DND-41 (cell line): Measurements from ENCODE around the gene MYPN.

Experiments
- ATAC-seq: fragments of 200-7000 bp; cut with Tn5 transposase; 3 replicates; pipeline ENCODE4 v1.9.1; 2021; ENCODE audit warnings: low read depth; ENCODE audit not compliant: insufficient read depth
- DNase-seq: peaks from one replicate; pipeline ENCODE4 v3.0.0-alpha.2; 2020
- H2AFZ ChIP-seq: 2 replicates; pipeline ENCODE4 v1.6.0; 2012; ENCODE audit warnings: low read depth, low read length
- H3K27ac ChIP-seq: 2 replicates; pipeline ENCODE4 v1.5.1; 2012; ENCODE audit warnings: low read length, inconsistent platforms
- H3K27me3 ChIP-seq: fragments of 200-600 bp; sonication (generic); 2 replicates; pipeline ENCODE4 v1.6.0; 2012; ENCODE audit warnings: low read length, mild to moderate bottlenecking, inconsistent platforms; ENCODE audit not compliant: insufficient read depth, poor library complexity
- H3K36me3 ChIP-seq: 2 replicates; pipeline ENCODE4 v1.5.1; 2012; ENCODE audit warnings: low read length, inconsistent platforms; ENCODE audit not compliant: insufficient read depth
- H3K4me1 ChIP-seq: 2 replicates; pipeline ENCODE4 v1.5.1; 2012; ENCODE audit warnings: mild to moderate bottlenecking, low read length; ENCODE audit not compliant: insufficient read depth
- H3K4me2 ChIP-seq: 2 replicates; pipeline ENCODE4 v1.6.0; 2012; ENCODE audit warnings: mild to moderate bottlenecking, moderate library complexity, low read length, inconsistent platforms; ENCODE audit not compliant: insufficient read depth
- H3K4me3 ChIP-seq, 2 experiments: fragments of 200-600 bp in 1 of 2; shearing (Covaris generic) in 1 of 2; 2 replicates each; pipeline ENCODE4 v1.5.1; 2012 to 2016; ENCODE audit warnings: inconsistent platforms in 2 of 2, low read length in 2 of 2, mild to moderate bottlenecking in 2 of 2, low read depth in 1 of 2, moderate library complexity in 1 of 2
- H3K79me2 ChIP-seq: 2 replicates; pipeline ENCODE4 v1.6.0; 2012; ENCODE audit warnings: low read length, inconsistent platforms; ENCODE audit not compliant: insufficient read depth
- H3K9ac ChIP-seq: 2 replicates; pipeline ENCODE4 v1.6.0; 2012; ENCODE audit warnings: low read depth, mild to moderate bottlenecking, inconsistent platforms, low read length, moderate library complexity
- H3K9me3 ChIP-seq: 2 replicates; pipeline ENCODE4 v1.5.1; 2012; ENCODE audit warnings: low read length, moderate library complexity, mild to moderate bottlenecking, inconsistent platforms; ENCODE audit not compliant: insufficient read depth, severe bottlenecking
- H4K20me1 ChIP-seq: 2 replicates; pipeline ENCODE4 v1.6.0; 2012; ENCODE audit warnings: low read length; ENCODE audit not compliant: insufficient read depth
- EZH2 ChIP-seq: IDR thresholded peaks from 3 replicates; pipeline ENCODE4 v1.6.1; 2012; ENCODE audit warnings: borderline replicate concordance, low read depth, mild to moderate bottlenecking, moderate library complexity, low read length, inconsistent platforms; ENCODE audit not compliant: severe bottlenecking
- TF ChIP-seq, protein P1 (sequence below): IDR thresholded peaks from 2 replicates; pipeline ENCODE4 v1.5.1; 2012; ENCODE audit warnings: borderline replicate concordance, low read length, moderate library complexity, mild to moderate bottlenecking; ENCODE audit not compliant: poor library complexity, severe bottlenecking; ENCODE audit errors: extremely low read depth

Gene MYPN

GRCh38 chr10:68088740-68089139, 20.5 kb upstream of the MYPN start:
- TF ChIP-seq EZH2 = no peak
- TF ChIP-seq, protein P1, sequence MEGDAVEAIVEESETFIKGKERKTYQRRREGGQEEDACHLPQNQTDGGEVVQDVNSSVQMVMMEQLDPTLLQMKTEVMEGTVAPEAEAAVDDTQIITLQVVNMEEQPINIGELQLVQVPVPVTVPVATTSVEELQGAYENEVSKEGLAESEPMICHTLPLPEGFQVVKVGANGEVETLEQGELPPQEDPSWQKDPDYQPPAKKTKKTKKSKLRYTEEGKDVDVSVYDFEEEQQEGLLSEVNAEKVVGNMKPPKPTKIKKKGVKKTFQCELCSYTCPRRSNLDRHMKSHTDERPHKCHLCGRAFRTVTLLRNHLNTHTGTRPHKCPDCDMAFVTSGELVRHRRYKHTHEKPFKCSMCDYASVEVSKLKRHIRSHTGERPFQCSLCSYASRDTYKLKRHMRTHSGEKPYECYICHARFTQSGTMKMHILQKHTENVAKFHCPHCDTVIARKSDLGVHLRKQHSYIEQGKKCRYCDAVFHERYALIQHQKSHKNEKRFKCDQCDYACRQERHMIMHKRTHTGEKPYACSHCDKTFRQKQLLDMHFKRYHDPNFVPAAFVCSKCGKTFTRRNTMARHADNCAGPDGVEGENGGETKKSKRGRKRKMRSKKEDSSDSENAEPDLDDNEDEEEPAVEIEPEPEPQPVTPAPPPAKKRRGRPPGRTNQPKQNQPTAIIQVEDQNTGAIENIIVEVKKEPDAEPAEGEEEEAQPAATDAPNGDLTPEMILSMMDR = no peak
- DNase-seq (no peak), ATAC-seq (no peak)
- no peak overlapping the region for H3K4me2 ChIP-seq
- H3K36me3 ChIP-seq = no peaks in the 10 kb centered on the region
- H3K27ac ChIP-seq = no peak overlapping the region
- no peak overlapping the region for H3K4me3 ChIP-seq
- no peak overlapping the region for H2AFZ ChIP-seq
- no peaks in the 10 kb centered on the region for H3K79me2 ChIP-seq
- no peaks in the 10 kb centered on the region for H4K20me1 ChIP-seq
- no peaks in the 10 kb centered on the region for H3K9me3 ChIP-seq
- no peak overlapping the region for H3K9ac ChIP-seq
- no peaks in the 10 kb centered on the region for H3K4me1 ChIP-seq
- peaks cover 7% of the 10 kb centered on the region for H3K27me3 ChIP-seq

GRCh38 chr10:68090586-68090985, 18.7 kb upstream of the MYPN start:
- H3K27ac ChIP-seq = no peak overlapping the region
- no peak overlapping the region for H3K4me2 ChIP-seq
- no peaks in the 10 kb centered on the region for H3K9me3 ChIP-seq
- TF ChIP-seq EZH2 = no peak
- TF ChIP-seq, protein P1 = no peak
- DNase-seq = no peak
- H3K27me3 ChIP-seq = peaks cover 5% of the 10 kb centered on the region
- no peaks in the 10 kb centered on the region for H3K36me3 ChIP-seq
- no peak overlapping the region for H2AFZ ChIP-seq
- H3K9ac ChIP-seq = no peak overlapping the region
- no peaks in the 10 kb centered on the region for H3K79me2 ChIP-seq
- no peaks in the 10 kb centered on the region for H3K4me1 ChIP-seq
- ATAC-seq = no peak
- no peak overlapping the region for H3K4me3 ChIP-seq
- H4K20me1 ChIP-seq = no peaks in the 10 kb centered on the region

- no peak for ATAC-seq
Measured at GRCh38 chr10:68092512-68092911, 16.8 kb upstream of the MYPN start.

More at GRCh38 chr10:68092512-68092911, 16.8 kb upstream of the MYPN start:
- H3K4me1 ChIP-seq = no peaks in the 10 kb centered on the region
- H3K27ac ChIP-seq = no peak overlapping the region
- no peaks in the 10 kb centered on the region for H3K9me3 ChIP-seq
- no peak overlapping the region for H3K4me3 ChIP-seq
- H3K9ac ChIP-seq = no peak overlapping the region
- no peaks in the 10 kb centered on the region for H3K79me2 ChIP-seq
- H3K4me2 ChIP-seq = no peak overlapping the region
- DNase-seq = no peak
- no peaks in the 10 kb centered on the region for H3K36me3 ChIP-seq
- H3K27me3 ChIP-seq = peaks cover 4% of the 10 kb centered on the region
- H4K20me1 ChIP-seq = no peaks in the 10 kb centered on the region
- no peak overlapping the region for H2AFZ ChIP-seq
- TF ChIP-seq, protein P1 = no peak
- TF ChIP-seq EZH2 = no peak
